ENCODE measurements around the gene ANGPTL8. TPM values are rescaled to one million over a fixed set of nuclear protein-coding genes. Genes with fewer than 3 reads are reported as not detected.
A peak's percentile ranks its signal among the peaks of the same experiment; 100 is the strongest.

Gene ANGPTL8
- polyA plus RNA-seq, 1 experiment, result not detected

- no peak for DNase-seq (ENCODE audit: low read depth, low spot score)
- Histone ChIP-seq H3K9me3 (ENCODE audit: control insufficient read depth, insufficient read depth, low read length) (peaks cover 6% of the 10 kb centered on the region; the same call in 1 of the 2 replicates), H3K4me3 (ENCODE audit: low read depth, low read length) (peak overlapping the region; percentile 10; the same call in 1 of the 2 replicates), H3K27me3 (ENCODE audit: control insufficient read depth, insufficient read depth, low read length) (no peaks in the 10 kb centered on the region), H3K27ac (ENCODE audit: low read depth, low read length) (no peak overlapping the region)
- CTCF ChIA-PET, result interaction anchor here (0.5 to 2.9 kb wide), 25 partner anchors 9 to 351 kb away, joined by 3 to 22 read pairs (median 4); partner anchors contain the start of genes CCDC159 and TMEM205
- no peak for TF ChIP-seq CTCF (IDR thresholded peaks at IDR 0.05; ENCODE audit: low read depth, low read length)
- POLR2A ChIA-PET, result interaction anchor here (0.6 kb wide), 1 partner anchor 10 kb away, joined by 4 read pairs; no protein-coding TSS in a partner anchor
Observed at GRCh38 chr19:11243798-11244169, 4.4 kb downstream of the ANGPTL8 start.

GRCh38 chr19:11244846-11245589 is 5.6 kb downstream of the ANGPTL8 start:
- no peak for TF ChIP-seq CTCF (IDR thresholded peaks at IDR 0.05; ENCODE audit: low read depth, low read length)
- no peak for DNase-seq (ENCODE audit: low read depth, low spot score)
- ChIA-PET CTCF (interaction anchor here (1.8 to 2.4 kb wide), 2 partner anchors 42 to 138 kb away, joined by 4 to 11 read pairs; no protein-coding TSS in a partner anchor), POLR2A (no interaction called here)
- Histone ChIP-seq H3K4me3 (ENCODE audit: low read depth, low read length) (no peak overlapping the region), H3K27ac (ENCODE audit: low read depth, low read length) (no peak overlapping the region), H3K27me3 (ENCODE audit: control insufficient read depth, insufficient read depth, low read length) (no peaks in the 10 kb centered on the region), H3K9me3 (ENCODE audit: control insufficient read depth, insufficient read depth, low read length) (no peaks in the 10 kb centered on the region; the same call in 1 of the 2 replicates)

GRCh38 chr19:11246941-11247340 is 7.5 kb downstream of the ANGPTL8 start:
- H3K27ac ChIP-seq (ENCODE audit: low read depth, low read length), result no peak overlapping the region
- DNase-seq (ENCODE audit: low read depth, low spot score), result no peak
- POLR2A ChIA-PET, result no interaction called here
- TF ChIP-seq CTCF (IDR thresholded peaks at IDR 0.05; ENCODE audit: low read depth, low read length), result no peak
- H3K9me3 ChIP-seq (ENCODE audit: control insufficient read depth, insufficient read depth, low read length), result no peaks in the 10 kb centered on the region; the same call in 1 of the 2 replicates
- H3K27me3 ChIP-seq (ENCODE audit: control insufficient read depth, insufficient read depth, low read length), result no peaks in the 10 kb centered on the region
- no peak overlapping the region for H3K4me3 ChIP-seq (ENCODE audit: low read depth, low read length)
- CTCF ChIA-PET, result interaction anchor here (1.0 kb wide), 1 partner anchor 15 kb away, joined by 3 read pairs; the partner anchor contains the start of gene DOCK6

GRCh38 chr19:11247391-11247790 is 8.0 kb downstream of the ANGPTL8 start:
- Histone ChIP-seq H3K27ac (ENCODE audit: low read depth, low read length) (no peak overlapping the region), H3K27me3 (ENCODE audit: control insufficient read depth, insufficient read depth, low read length) (no peaks in the 10 kb centered on the region), H3K9me3 (ENCODE audit: control insufficient read depth, insufficient read depth, low read length) (no peaks in the 10 kb centered on the region; the same call in 1 of the 2 replicates), H3K4me3 (ENCODE audit: low read depth, low read length) (no peak overlapping the region)
- DNase-seq (ENCODE audit: low read depth, low spot score), result no peak
- CTCF ChIA-PET, result interaction anchor here (1.0 kb wide), 1 partner anchor 15 kb away, joined by 3 read pairs; the partner anchor contains the start of gene DOCK6
- no peak for TF ChIP-seq CTCF (IDR thresholded peaks at IDR 0.05; ENCODE audit: low read depth, low read length)
- POLR2A ChIA-PET, result no interaction called here

- no peak for TF ChIP-seq CTCF (IDR thresholded peaks at IDR 0.05; ENCODE audit: low read depth, low read length)
- ChIA-PET CTCF (no interaction called here), POLR2A (no interaction called here)
- H3K9me3 ChIP-seq (ENCODE audit: control insufficient read depth, insufficient read depth, low read length), result no peaks in the 10 kb centered on the region; the same call in 1 of the 2 replicates
- H3K4me3 ChIP-seq (ENCODE audit: low read depth, low read length), result no peak overlapping the region
- H3K27me3 ChIP-seq (ENCODE audit: control insufficient read depth, insufficient read depth, low read length), result no peaks in the 10 kb centered on the region
- H3K27ac ChIP-seq (ENCODE audit: low read depth, low read length), result no peak overlapping the region
- no peak for DNase-seq (ENCODE audit: low read depth, low spot score)
Observed at GRCh38 chr19:11247934-11248333, 8.5 kb downstream of the ANGPTL8 start.
